Rectal smooth muscle tissue (tissue), 1 donor: ENCODE results near the gene PDCD2L.

Source experiments
- H3K27ac ChIP-seq: one replicate; pipeline ENCODE4 v1.7.0; 2013; ENCODE audit warnings: low read depth, low read length, inconsistent platforms
- H3K27me3 ChIP-seq: one replicate; pipeline ENCODE4 v1.7.0; 2013; ENCODE audit warnings: low read length; ENCODE audit not compliant: control insufficient read depth, insufficient read depth
- H3K36me3 ChIP-seq: one replicate; pipeline ENCODE4 v1.7.0; 2013; ENCODE audit warnings: low read length; ENCODE audit not compliant: control insufficient read depth, insufficient read depth
- H3K4me1 ChIP-seq: one replicate; pipeline ENCODE4 v1.7.0; 2013; ENCODE audit warnings: low read length; ENCODE audit not compliant: control insufficient read depth, insufficient read depth
- H3K4me3 ChIP-seq: one replicate; pipeline ENCODE4 v1.7.0; 2013; ENCODE audit warnings: low read length
- H3K9ac ChIP-seq: one replicate; pipeline ENCODE4 v1.7.0; 2013; ENCODE audit warnings: low read length

The PDCD2L gene, protein sequence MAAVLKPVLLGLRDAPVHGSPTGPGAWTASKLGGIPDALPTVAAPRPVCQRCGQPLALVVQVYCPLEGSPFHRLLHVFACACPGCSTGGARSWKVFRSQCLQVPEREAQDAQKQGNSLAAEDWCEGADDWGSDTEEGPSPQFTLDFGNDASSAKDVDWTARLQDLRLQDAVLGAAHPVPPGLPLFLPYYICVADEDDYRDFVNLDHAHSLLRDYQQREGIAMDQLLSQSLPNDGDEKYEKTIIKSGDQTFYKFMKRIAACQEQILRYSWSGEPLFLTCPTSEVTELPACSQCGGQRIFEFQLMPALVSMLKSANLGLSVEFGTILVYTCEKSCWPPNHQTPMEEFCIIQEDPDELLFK

DNA sequence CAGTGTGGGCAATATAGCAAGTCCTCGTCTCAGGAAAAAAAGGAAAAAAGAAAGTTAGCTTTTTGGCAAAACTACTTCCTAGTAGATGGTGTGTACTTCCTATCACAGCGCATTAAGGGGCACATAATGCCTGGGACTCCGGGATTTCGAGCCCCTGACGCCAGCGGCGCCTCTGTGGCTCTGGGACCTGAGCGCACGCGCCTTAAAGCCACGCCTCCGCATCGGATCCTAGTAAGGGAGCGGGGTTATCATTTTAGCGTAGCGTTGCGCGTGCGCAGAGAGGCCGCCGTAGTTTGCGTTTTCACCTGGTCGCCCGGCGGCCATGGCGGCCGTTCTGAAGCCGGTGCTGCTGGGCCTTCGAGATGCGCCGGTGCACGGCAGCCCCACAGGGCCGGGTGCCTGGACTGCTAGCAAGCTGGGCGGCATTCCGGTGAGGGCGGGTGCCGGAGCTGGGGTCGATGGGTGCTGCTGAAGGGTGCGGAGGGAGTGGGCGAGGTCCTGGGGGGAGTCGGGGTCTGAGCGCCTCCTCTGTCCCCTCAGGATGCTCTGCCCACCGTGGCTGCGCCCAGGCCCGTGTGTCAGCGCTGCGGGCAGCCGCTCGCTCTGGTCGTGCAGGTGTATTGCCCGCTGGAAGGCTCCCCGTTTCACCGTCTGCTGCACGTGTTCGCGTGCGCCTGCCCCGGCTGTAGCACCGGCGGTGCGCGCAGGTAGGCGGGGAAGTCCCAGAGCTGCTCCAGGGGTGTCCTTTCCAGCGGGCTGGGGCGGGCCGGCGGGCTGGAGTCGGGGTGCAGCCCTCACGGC lies at the start of gene PDCD2L:
PDCD2L (plus strand) TSS at position 291 of the 801 bp plus-strand sequence; CDS start at position 323, 32 bp downstream.
- H3K36me3 ChIP-seq: peaks cover 10% of the 10 kb centered on the region

DNA sequence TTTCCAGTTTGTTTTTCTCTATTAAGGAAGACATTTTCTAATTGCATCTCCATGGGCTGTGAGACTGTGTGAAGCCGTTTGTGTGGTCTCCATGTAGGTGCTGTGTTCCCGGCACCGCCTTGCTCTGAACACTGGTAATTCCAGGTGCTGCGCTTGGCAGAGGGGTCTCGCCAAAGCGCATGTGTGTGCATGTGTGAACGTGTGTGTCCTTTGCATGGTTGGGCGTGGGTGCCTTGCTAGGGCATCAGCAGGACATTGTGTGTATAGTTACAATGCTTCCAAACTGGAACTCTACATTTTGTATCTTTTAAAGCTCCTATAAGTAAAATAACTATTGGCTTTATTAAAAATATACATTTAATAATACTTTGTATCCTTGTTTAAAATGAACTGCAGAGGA lies 49.0 kb upstream of the PDCD2L start:
- Histone ChIP-seq H3K27ac (no peak overlapping the region), H3K4me1 (peaks cover 3% of the 10 kb centered on the region), H3K36me3 (peaks cover 12% of the 10 kb centered on the region), H3K4me3 (no peak overlapping the region), H3K9ac (no peak overlapping the region), H3K27me3 (no peaks in the 10 kb centered on the region)

More for the DNA sequence above, at the start of gene PDCD2L:
- Histone ChIP-seq H3K27me3 (no peaks in the 10 kb centered on the region), H3K4me1 (peaks cover 3% of the 10 kb centered on the region), H3K27ac (peak within 1 kb of the TSS; percentile 50), H3K4me3 (peak within 1 kb of the TSS; percentile 96), H3K9ac (peak within 1 kb of the TSS; percentile 75)

DNA sequence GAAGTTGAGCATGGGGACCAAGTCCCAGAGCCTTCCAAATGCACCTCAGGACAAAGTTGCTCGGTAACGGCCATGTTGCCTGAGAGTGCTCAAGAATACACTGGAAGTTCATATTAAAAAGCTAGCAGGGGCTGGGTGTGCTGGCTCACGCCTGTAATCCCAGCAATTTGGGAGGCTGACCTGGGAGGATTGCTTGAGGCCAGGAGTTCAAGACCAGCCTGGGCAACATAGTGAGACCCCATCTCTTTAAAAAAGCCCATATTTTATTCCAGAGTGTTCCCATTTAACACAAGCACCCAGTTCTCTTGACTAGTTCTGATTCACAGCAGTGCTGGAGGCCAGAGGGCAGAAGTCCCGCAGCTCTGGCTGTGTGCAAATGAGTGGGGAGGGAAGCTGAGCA lies 47.3 kb upstream of the PDCD2L start:
- Histone ChIP-seq H3K4me3 (no peak overlapping the region), H3K27ac (no peak overlapping the region), H3K27me3 (no peaks in the 10 kb centered on the region), H3K36me3 (peaks cover 12% of the 10 kb centered on the region), H3K9ac (no peak overlapping the region), H3K4me1 (peaks cover 3% of the 10 kb centered on the region)

DNA sequence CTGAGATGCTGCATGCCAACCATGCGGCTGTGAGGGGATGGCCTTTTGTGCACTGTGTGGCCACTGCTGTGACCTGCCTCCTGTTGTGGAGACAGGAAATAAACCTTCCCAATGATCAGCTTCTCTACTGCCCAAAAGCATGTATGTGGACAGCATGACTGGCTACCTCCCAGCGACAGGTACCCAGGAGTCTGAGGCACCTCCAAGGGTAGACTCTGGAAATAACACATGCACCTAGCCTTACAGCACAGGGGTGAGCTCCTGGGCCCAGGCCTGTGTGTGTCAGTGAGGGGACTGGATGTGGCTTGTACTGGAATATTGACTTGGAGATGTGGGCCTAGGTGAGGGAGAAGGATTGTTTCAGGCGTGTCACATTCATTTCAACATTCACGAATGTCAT lies 46.8 kb upstream of the PDCD2L start:
- Histone ChIP-seq H3K27me3 (no peaks in the 10 kb centered on the region), H3K4me1 (peaks cover 3% of the 10 kb centered on the region), H3K36me3 (peaks cover 12% of the 10 kb centered on the region), H3K9ac (no peak overlapping the region), H3K4me3 (no peak overlapping the region), H3K27ac (no peak overlapping the region)

DNA sequence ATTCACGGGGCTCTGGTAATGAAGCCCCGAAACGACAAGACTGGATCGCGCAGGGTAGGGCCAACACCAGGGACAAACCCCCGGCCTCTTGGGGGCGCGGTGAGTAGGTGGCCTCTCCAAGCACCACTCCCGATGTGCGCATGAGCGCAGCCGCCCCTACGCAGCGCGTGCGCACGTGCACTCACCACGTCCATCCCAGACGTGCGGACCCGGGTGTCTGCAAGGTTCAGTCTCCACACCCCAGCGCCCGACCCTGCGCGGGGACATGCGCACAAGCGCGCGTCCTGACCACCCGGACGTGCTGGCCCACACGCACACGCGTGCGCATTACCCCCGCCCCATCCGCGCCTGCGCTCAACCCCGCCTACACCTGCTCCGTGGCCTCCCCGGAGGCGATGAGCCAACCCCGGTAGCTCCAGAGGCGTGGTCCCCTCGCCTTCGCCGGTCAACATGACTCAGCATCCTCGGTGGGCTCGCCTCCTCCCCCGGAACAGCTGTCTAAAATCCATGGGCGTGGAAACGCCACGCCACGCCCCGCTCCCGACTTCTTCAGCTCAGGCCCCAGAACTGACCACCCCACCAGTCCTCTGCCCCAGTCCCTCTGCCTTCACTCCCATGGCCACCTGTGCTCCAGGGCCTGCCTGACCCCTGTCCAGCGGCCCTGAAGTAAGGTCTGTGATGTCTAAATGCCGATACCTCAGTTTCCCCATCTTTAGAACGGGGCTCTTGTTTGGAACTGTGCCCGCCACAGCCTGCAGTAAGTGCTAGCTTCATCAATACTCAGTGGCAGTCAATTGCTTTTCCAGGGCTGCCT lies 44.9 kb upstream of the PDCD2L start:
- peak overlapping the region; percentile 63 for H3K4me3 ChIP-seq
- peak overlapping the region; percentile 5 for H3K9ac ChIP-seq
- H3K36me3 ChIP-seq: peaks cover 8% of the 10 kb centered on the region
- peak overlapping the region; percentile 64 for H3K27ac ChIP-seq
- H3K27me3 ChIP-seq: no peaks in the 10 kb centered on the region
- H3K4me1 ChIP-seq: peaks cover 3% of the 10 kb centered on the region

DNA sequence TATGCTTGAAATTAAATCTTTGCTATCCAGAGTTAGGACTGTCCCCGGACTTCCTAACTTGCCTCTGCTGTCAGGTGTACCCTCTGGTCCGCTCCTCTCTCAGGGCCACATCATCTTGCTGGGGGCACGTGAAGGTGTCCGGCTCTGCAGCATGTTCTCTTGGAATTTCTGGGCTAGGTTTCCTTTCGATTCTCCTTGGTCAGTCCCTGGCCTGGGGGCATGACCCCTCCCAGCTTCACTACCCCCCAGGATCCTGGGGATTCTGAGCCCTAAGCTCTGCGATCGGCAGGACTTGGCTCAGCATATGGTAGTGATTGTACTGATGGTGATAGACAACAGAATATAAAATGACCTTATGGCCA lies 44.3 kb upstream of the PDCD2L start:
- Histone ChIP-seq H3K4me3 (peak overlapping the region; percentile 63), H3K27ac (peak overlapping the region; percentile 64), H3K4me1 (peaks cover 3% of the 10 kb centered on the region), H3K9ac (no peak overlapping the region), H3K36me3 (peaks cover 5% of the 10 kb centered on the region), H3K27me3 (no peaks in the 10 kb centered on the region)

DNA sequence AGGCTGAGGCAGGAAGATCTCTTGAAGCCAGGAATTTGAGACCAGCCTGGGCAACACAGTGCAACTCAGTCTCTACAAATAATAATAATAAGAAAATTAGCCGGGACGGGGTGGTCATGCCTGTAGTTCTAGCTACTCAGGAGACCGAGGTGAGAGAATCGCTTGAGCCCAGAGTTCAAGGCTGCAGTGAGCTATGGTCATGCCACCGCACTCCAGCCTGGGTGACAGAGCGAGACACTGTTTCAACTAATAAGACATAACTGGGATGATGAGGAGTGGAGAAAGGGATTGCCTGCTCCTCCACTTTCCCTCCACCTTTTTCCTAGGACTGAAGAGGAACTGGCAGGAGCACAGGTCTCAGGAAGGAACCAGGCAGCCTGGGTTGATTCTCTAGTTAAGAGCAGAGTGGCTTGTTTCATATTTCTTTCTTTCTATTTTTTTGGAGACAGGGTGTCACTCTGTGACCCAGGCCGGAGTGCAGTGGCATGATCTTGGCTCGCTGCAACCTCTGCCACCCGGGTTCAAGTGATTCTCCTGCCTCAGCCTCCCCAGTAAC lies 43.8 kb upstream of the PDCD2L start:
- H3K27me3 ChIP-seq: no peaks in the 10 kb centered on the region
- peaks cover 3% of the 10 kb centered on the region for H3K4me1 ChIP-seq
- no peak overlapping the region for H3K27ac ChIP-seq
- no peak overlapping the region for H3K9ac ChIP-seq
- no peak overlapping the region for H3K4me3 ChIP-seq
- H3K36me3 ChIP-seq: peaks cover 2% of the 10 kb centered on the region

DNA sequence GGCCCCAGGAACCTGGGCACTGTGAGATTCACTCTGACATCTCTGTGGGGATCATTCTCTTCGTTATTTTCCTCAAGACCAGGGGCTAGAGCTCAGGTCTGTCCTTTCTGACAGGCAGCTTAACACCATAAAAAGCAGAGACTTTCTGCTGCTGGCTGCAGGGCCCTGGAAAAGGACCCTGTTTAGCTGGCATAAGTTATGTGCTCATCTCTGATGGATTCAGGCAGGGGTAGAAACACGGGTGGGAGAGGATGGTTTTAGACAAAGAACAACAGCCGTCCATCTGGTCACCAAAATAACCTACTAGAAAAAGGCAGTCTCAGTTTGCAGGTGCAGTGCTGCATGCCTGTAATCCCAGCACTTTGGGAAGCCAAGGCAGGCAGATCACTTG lies 41.5 kb upstream of the PDCD2L start:
- Histone ChIP-seq H3K4me1 (peaks cover 12% of the 10 kb centered on the region), H3K27ac (no peak overlapping the region), H3K9ac (no peak overlapping the region), H3K27me3 (no peaks in the 10 kb centered on the region), H3K36me3 (no peaks in the 10 kb centered on the region), H3K4me3 (no peak overlapping the region)

DNA sequence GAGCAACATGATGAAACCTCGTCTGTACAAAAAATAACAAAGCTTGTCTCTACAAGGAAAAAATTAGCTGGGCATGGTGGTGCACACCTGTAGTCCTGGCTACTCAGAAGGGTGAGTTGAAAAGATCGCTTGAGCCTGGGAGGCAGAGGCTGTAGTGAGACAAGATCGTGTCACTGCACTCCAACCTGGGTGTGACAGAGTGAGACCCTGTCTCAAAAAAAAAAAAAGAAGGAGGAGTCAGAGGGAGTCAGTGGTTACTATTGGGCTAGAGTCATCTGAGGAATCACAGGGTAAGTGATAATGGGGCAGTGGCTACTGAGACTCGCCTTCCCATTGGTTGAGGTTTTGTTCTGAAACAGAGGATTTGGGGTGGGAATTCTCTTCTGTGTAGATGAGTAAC lies 41.1 kb upstream of the PDCD2L start:
- Histone ChIP-seq H3K36me3 (peaks cover 1% of the 10 kb centered on the region), H3K27me3 (no peaks in the 10 kb centered on the region), H3K9ac (no peak overlapping the region), H3K27ac (no peak overlapping the region), H3K4me3 (no peak overlapping the region), H3K4me1 (peaks cover 12% of the 10 kb centered on the region)

DNA sequence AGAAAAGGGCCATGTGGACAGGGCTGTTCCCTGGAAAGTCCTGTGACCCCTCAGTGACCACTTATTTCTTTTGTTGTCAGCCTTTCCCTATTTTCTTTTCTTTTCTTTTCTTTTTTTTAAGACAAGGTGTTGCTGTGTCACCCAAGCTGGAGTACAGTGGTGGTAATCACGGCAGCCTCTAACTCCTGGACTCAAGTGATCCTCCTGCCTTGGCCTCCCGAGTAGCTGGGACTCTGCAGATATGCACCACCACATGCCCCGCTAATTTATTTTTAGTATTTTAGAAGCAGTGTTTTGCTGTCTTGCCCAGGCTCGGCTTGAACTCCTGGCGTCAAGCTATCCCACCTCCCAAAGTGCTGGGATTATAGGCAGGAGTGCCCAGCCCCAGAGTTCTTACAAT lies 40.3 kb upstream of the PDCD2L start:
- Histone ChIP-seq H3K4me1 (peaks cover 9% of the 10 kb centered on the region), H3K9ac (no peak overlapping the region), H3K4me3 (no peak overlapping the region), H3K27ac (no peak overlapping the region), H3K27me3 (no peaks in the 10 kb centered on the region), H3K36me3 (peaks cover 7% of the 10 kb centered on the region)

DNA sequence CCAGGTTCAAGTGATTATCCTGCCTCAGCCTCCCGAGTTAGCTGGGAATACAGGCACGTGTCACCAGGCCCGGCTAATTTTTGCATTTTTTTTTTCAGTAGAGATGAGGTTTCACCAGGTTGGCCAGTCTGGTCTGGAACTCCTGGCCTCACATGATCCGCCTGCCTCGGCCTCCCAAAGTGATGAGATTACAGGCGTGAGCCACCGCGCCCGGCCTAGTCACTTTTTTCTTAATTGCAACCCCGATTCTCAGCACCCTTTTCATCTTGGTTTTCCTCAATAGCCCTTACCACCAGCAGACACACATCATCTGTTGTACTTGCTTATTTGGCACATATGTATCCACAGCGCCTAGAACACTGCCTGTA lies 39.8 kb upstream of the PDCD2L start:
- Histone ChIP-seq H3K4me3 (peak overlapping the region; percentile 78), H3K27ac (peak overlapping the region; percentile 54), H3K27me3 (no peaks in the 10 kb centered on the region), H3K9ac (no peak overlapping the region), H3K4me1 (peaks cover 9% of the 10 kb centered on the region), H3K36me3 (peaks cover 11% of the 10 kb centered on the region)
